H1 (cell line): Measurements from ENCODE around the gene DOK1. TPM values are rescaled to one million over a fixed set of nuclear protein-coding genes. Genes with fewer than 3 reads are reported as not detected.

ENCODE experiments used
- CTCF ChIA-PET: fragments of 300-600 bp; sonication (Branson Sonifier 250); formaldehyde crosslinking; loops from one replicate; lab custom pipeline; 2021; ENCODE audit not compliant: partially characterized antibody; lab: Charles Lee
- POLR2A ChIA-PET: fragments of 300-600 bp; sonication (Branson Sonifier 250); formaldehyde crosslinking; loops from one replicate; lab custom pipeline; 2021; ENCODE audit warnings: inconsistent platforms; ENCODE audit not compliant: partially characterized antibody; lab: Charles Lee
- DNase-seq, 2 experiments: peaks; one replicate each; pipeline versions ENCODE4 v3.0.0 to v3.0.0-alpha.2; 2010 to 2022; ENCODE audit warnings: low spot score in 2 of 2, low read depth in 1 of 2, mixed read lengths in 1 of 2
- FAIRE-seq: peaks from 2 replicates; lab custom pipeline; 2011; peaks lifted over from hg19 to GRCh38; lab: Jason Lieb, UNC
- H2AFZ ChIP-seq: 2 replicates; pipeline ENCODE4 v1.8.1; 2012; ENCODE audit warnings: low read length, inconsistent platforms
- H2AK5ac ChIP-seq: 2 replicates; pipeline ENCODE4 v1.6.1; 2013; ENCODE audit warnings: low read depth, low read length
- H2BK120ac ChIP-seq: replicated peaks from 2 replicates; pipeline ENCODE3; 2013; ENCODE audit warnings: low read depth, low read length, inconsistent platforms
- H2BK12ac ChIP-seq: 2 replicates; pipeline ENCODE4 v1.6.1; 2013; ENCODE audit warnings: low read depth, low read length
- H2BK15ac ChIP-seq: 2 replicates; pipeline ENCODE4 v1.6.1; 2013; ENCODE audit warnings: low read length
- H2BK20ac ChIP-seq: 2 replicates; pipeline ENCODE4 v1.6.1; 2013; ENCODE audit warnings: low read length
- H2BK5ac ChIP-seq: 2 replicates; pipeline ENCODE4 v1.6.1; 2013; ENCODE audit warnings: low read depth, low read length
- H3K14ac ChIP-seq: 2 replicates; pipeline ENCODE4 v1.6.1; 2013; ENCODE audit warnings: inconsistent platforms; ENCODE audit not compliant: insufficient read length
- H3K18ac ChIP-seq: 2 replicates; pipeline ENCODE4 v1.6.1; 2013; ENCODE audit warnings: low read length; ENCODE audit errors: extremely low read depth
- H3K23ac ChIP-seq: 2 replicates; pipeline ENCODE4 v1.6.1; 2013; ENCODE audit warnings: inconsistent platforms; ENCODE audit not compliant: insufficient read length
- H3K23me2 ChIP-seq: 2 replicates; pipeline ENCODE4 v1.6.1; 2013; ENCODE audit warnings: low read depth, low read length
- H3K27ac ChIP-seq: 2 replicates; pipeline ENCODE4 v1.6.1; 2011; ENCODE audit warnings: low read depth, low read length, inconsistent platforms
- H3K27me3 ChIP-seq, 4 experiments: replicated peaks in 1 of 4; 1 replicate in 1 of 4; 2 replicates in 3 of 4; pipeline versions ENCODE4 v1.6.1 to v1.8.1; 2011 to 2013; ENCODE audit warnings: low read length in 3 of 4, mild to moderate bottlenecking in 3 of 4, inconsistent platforms in 2 of 4, mixed read lengths in 2 of 4, moderate library complexity in 1 of 4; ENCODE audit not compliant: control insufficient read depth in 3 of 4, insufficient read depth in 3 of 4; ENCODE audit errors: extremely low read depth in 1 of 4
- H3K36me3 ChIP-seq, 4 experiments: 2 replicates each; pipeline versions ENCODE4 v1.6.1 to v1.8.1; 2011 to 2013; ENCODE audit warnings: mild to moderate bottlenecking in 4 of 4, low read length in 3 of 4, moderate library complexity in 2 of 4, control low read depth in 1 of 4, inconsistent platforms in 1 of 4; ENCODE audit not compliant: insufficient read depth in 4 of 4, control insufficient read depth in 2 of 4
- H3K4ac ChIP-seq: replicated peaks from 2 replicates; pipeline ENCODE3; 2013; ENCODE audit warnings: low read length, low read depth, mixed read lengths, inconsistent platforms; ENCODE audit not compliant: insufficient read length
- H3K4me1 ChIP-seq, 4 experiments: replicated peaks in 1 of 4; 1 replicate in 1 of 4; 2 replicates in 3 of 4; pipeline versions ENCODE4 v1.6.1 to v1.8.1; 2011 to 2013; ENCODE audit warnings: low read length in 3 of 4, inconsistent platforms in 2 of 4, mixed read lengths in 1 of 4; ENCODE audit not compliant: insufficient read depth in 4 of 4, control insufficient read depth in 3 of 4
- H3K4me2 ChIP-seq, 2 experiments: 2 replicates each; pipeline versions ENCODE4 v1.6.1 to v1.8.1; 2011 to 2013; ENCODE audit warnings: low read depth in 2 of 2, low read length in 2 of 2, control low read depth in 1 of 2, inconsistent platforms in 1 of 2, mild to moderate bottlenecking in 1 of 2; ENCODE audit not compliant: insufficient read depth in 1 of 2
- H3K4me3 ChIP-seq, 4 experiments: fragments of 200-600, 300-600 bp in 1 of 4; sonication (generic), shearing (Covaris generic), sonication (Bioruptor Twin) in 1 of 4; 2 replicates each; pipeline versions ENCODE4 v1.5.1 to v1.8.1; 2011 to 2016; ENCODE audit warnings: low read length in 4 of 4, low read depth in 3 of 4, control low read depth in 2 of 4, inconsistent platforms in 2 of 4, mild to moderate bottlenecking in 2 of 4, mixed read lengths in 1 of 4, moderate library complexity in 1 of 4; ENCODE audit not compliant: insufficient read depth in 2 of 4; ENCODE audit errors: extremely low read depth in 1 of 4
- H3K56ac ChIP-seq: replicated peaks from 2 replicates; pipeline ENCODE3; 2013; ENCODE audit warnings: low read depth, mild to moderate bottlenecking, mixed read lengths, low read length, inconsistent platforms; ENCODE audit not compliant: insufficient read length
- H3K79me1 ChIP-seq: 2 replicates; pipeline ENCODE4 v1.6.1; 2013; ENCODE audit warnings: low read depth, low read length, control low read depth
- H3K79me2 ChIP-seq, 2 experiments: 2 replicates each; pipeline versions ENCODE4 v1.6.1 to v1.8.1; 2012 to 2013; ENCODE audit warnings: low read length in 2 of 2, mild to moderate bottlenecking in 2 of 2, inconsistent platforms in 1 of 2; ENCODE audit not compliant: insufficient read depth in 2 of 2, control insufficient read depth in 1 of 2
- H3K9ac ChIP-seq, 4 experiments: replicated peaks in 1 of 4; 1 replicate in 1 of 4; 2 replicates in 3 of 4; pipeline versions ENCODE4 v1.6.1 to v1.8.1; 2011 to 2013; ENCODE audit warnings: low read depth in 3 of 4, low read length in 3 of 4, control low read depth in 2 of 4, mild to moderate bottlenecking in 2 of 4, moderate library complexity in 2 of 4, inconsistent platforms in 1 of 4; ENCODE audit errors: extremely low read depth in 1 of 4
- H3K9me3 ChIP-seq, 2 experiments: 2 replicates each; pipeline versions ENCODE4 v1.6.1 to v1.8.1; 2012 to 2013; ENCODE audit warnings: mild to moderate bottlenecking in 2 of 2, moderate library complexity in 2 of 2, control low read depth in 1 of 2, inconsistent platforms in 1 of 2, low read depth in 1 of 2, low read length in 1 of 2, mixed read lengths in 1 of 2; ENCODE audit not compliant: insufficient read depth in 2 of 2
- H4K20me1 ChIP-seq, 2 experiments: replicated peaks in 1 of 2; 2 replicates each; pipeline versions ENCODE3 to v1.8.1; 2011 to 2013; ENCODE audit warnings: inconsistent platforms in 2 of 2, low read length in 2 of 2, mild to moderate bottlenecking in 1 of 2; ENCODE audit not compliant: insufficient read depth in 2 of 2, control insufficient read depth in 1 of 2
- H4K5ac ChIP-seq: 2 replicates; pipeline ENCODE4 v1.6.1; 2013; ENCODE audit warnings: low read length, low read depth, mixed read lengths, inconsistent platforms; ENCODE audit not compliant: insufficient read length
- H4K8ac ChIP-seq: 2 replicates; pipeline ENCODE4 v1.8.0; 2013; ENCODE audit warnings: mild to moderate bottlenecking, moderate library complexity, low read length, inconsistent platforms; ENCODE audit not compliant: insufficient read depth; ENCODE audit errors: extremely low read depth
- H4K91ac ChIP-seq: replicated peaks from 2 replicates; pipeline ENCODE3; 2013; ENCODE audit warnings: low read length, mixed read lengths, inconsistent platforms; ENCODE audit not compliant: insufficient read length
- CBX8 ChIP-seq: fragments of 300-800, 300-1000 bp; sonication (generic); IDR thresholded peaks from 2 replicates; pipeline ENCODE4 v1.7.1; 2016; ENCODE audit warnings: low read depth, low read length, borderline replicate concordance
- CREB1 ChIP-seq: IDR thresholded peaks from 2 replicates; pipeline ENCODE4 v1.6.1; 2012; ENCODE audit warnings: inconsistent platforms
- KDM5A ChIP-seq: fragments of 200-600 bp; IDR thresholded peaks from 2 replicates; pipeline ENCODE4 v1.7.1; 2012; ENCODE audit warnings: mild to moderate bottlenecking, low read length, inconsistent platforms, mixed read lengths
- POLR2AphosphoS5 ChIP-seq: IDR thresholded peaks from 2 replicates; pipeline ENCODE4 v1.6.1; 2011; ENCODE audit warnings: low read depth, low read length
- SIRT6 ChIP-seq: IDR thresholded peaks from one replicate; pipeline ENCODE4 v1.7.1; 2012; ENCODE audit warnings: low read length, inconsistent platforms
- SIX5 ChIP-seq: IDR thresholded peaks from 2 replicates; pipeline ENCODE4 v1.6.1; 2011; ENCODE audit warnings: mild to moderate bottlenecking, low read depth, low read length
- WGBS, 2 experiments: shearing (Covaris generic) in 1 of 2; methylation state at CpG; one replicate each; pipeline versions ENCODE4 v1.1.6 to v1.1.7; 2013 to 2015; ENCODE audit warnings: low lambda C conversion rate in 2 of 2, mixed read lengths in 2 of 2, inconsistent platforms in 1 of 2, low coverage in 1 of 2, missing lambda C conversion rate in 1 of 2; ENCODE audit not compliant: insufficient replicate concordance in 2 of 2, insufficient coverage in 1 of 2, insufficient read length in 1 of 2; ENCODE audit errors: extremely low coverage in 1 of 2, missing lambda C conversion rate in 1 of 2; 5-methylcytosine and 5-hydroxymethylcytosine counted together
- long read RNA-seq, 2 experiments: library from RNA in 1 of 2; library from capped mRNA in 1 of 2; stranded (forward); transcript quantifications; one replicate each; pipeline ENCODE4 v2.0.0, GENCODE V29; 2021; ENCODE audit warnings: inconsistent platforms in 1 of 2
- polyA minus RNA-seq, 3 experiments: library from RNA; depleted of rRNA, polyadenylated mRNA; stranded (reverse); fragments of >200 nt; gene quantifications; 1 replicate in 2 of 3; 2 replicates in 1 of 3; pipeline ENCODE4 v1.2.3, GENCODE V29; 2011
- polyA plus RNA-seq, 7 experiments: library from polyadenylated mRNA; depleted of rRNA in 3 of 7; stranded (reverse) in 5 of 7; unstranded in 2 of 7; fragments of >200 nt in 5 of 7; fragments of 200-250 nt in 2 of 7; gene quantifications; 1 replicate in 5 of 7; 2 replicates in 1 of 7; 4 replicates in 1 of 7; pipeline versions ENCODE4 v1.2.1 to v1.2.3, GENCODE V29; 2011 to 2013; ENCODE audit warnings: missing spikeins in 2 of 7, mixed read lengths in 2 of 7
- total RNA-seq: library from RNA; stranded (reverse); fragmentation: NEBNext Ultra II Directional; extraction: Animal tissue kit (Norgen Biotek cat#: 25700); gene quantifications from 2 replicates; pipeline ENCODE4 v1.2.1, GENCODE V29; 2021
- TF ChIP-seq, protein P1 (sequence below): IDR thresholded peaks from 2 replicates; pipeline ENCODE4 v1.6.1; 2011; ENCODE audit warnings: low read depth, mild to moderate bottlenecking, low read length; ENCODE audit not compliant: insufficient read depth

The DOK1 gene
- total RNA-seq (11.4 and 14.3 TPM in 2 replicates), polyA plus RNA-seq (2011; rRNA removed) (11.0 and 16.5 TPM in 2 replicates), polyA minus RNA-seq (2011; rRNA and poly(A)+ RNA removed) (7.5 and 9.6 TPM in 2 replicates)
- polyA plus RNA-seq (2011; cell fraction: cytosol; rRNA removed), result 14.1 TPM
- 19.2 TPM for polyA plus RNA-seq (2011; cell fraction: nucleus; rRNA removed)
- 10.6 to 14.7 TPM (median 13.9 TPM) in 4 replicates for polyA plus RNA-seq (2012, experiment 1 of 2)
- 13.5 TPM for polyA plus RNA-seq (2012, experiment 2 of 2)
- 8.1 TPM for polyA plus RNA-seq (2013, experiment 1 of 2)
- polyA plus RNA-seq (2013, experiment 2 of 2), result 7.9 TPM
- 5.7 TPM for polyA minus RNA-seq (2011; cell fraction: cytosol; rRNA and poly(A)+ RNA removed)
- 11.0 TPM for polyA minus RNA-seq (2011; cell fraction: nucleus; rRNA and poly(A)+ RNA removed)
- long read RNA-seq, experiment 1, partial matches to known transcripts, result 1 of 3 reads
- long read RNA-seq, experiment 1, other reads (novel, unspliced or antisense), result 0 of 3 reads
- long read RNA-seq, experiment 2, partial matches to known transcripts, result 0 of 3 reads
- long read RNA-seq, experiment 2, other reads (novel, unspliced or antisense), result 3 of 3 reads

DNA sequence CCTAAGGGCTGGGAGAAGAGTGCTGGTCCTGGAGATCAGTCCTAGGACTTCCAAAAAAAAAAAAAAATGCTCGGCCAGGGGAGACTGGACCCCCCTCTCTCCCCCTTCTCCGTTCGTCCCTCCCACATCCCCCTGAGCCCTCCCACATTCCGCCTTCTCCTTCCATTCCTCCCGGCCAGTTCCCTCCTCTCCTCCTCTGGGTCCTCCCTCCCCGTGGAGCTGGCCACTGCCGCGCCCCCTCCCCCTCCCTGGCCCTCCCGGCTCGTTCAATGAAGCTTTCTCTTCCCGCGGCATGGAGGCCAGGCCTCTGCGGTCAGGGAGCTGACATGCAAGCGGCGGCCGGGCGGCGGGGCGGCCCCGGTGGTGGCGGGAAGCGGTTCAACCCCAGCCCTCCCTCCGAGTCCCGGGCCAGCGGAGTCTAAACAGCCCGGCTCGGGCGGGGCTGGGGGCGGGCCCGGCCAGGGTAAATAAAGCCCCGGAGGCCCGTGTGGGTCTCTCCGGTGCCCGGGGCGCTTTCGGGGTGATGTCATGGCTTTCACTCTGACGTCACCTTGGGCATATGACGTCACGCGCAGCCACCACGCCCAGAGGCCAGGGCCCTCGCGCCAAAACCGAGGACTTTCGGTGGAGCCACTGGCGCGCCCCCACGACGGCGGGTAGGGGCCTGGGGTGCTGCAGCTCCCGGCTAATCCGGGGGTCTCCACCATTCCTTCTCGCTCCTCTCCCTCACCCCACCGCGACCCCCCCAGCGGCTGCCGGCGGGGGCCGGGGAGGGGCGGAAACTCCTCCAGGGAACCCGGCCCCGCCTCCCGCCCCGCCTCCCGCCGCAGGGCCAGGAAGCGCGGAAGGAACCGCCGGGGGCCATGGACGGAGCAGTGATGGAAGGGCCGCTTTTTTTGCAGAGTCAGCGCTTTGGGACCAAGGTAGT, at the start of gene DOK1, which contains the start of gene LOXL3:
TSS of gene DOK1 (plus strand) at position 829 of the 928 bp plus-strand sequence. CDS start at position 864, 35 bp downstream.
TSS of gene LOXL3 (minus strand) at position 51 of the 928 bp plus-strand sequence. CDS start 1,308 bp downstream, outside the sequence.
- H3K23ac ChIP-seq, result no peak within 1 kb of the TSS
- H2AFZ ChIP-seq, result peak within 1 kb of the TSS; percentile 84
- peak within 1 kb of the TSS; percentile 94 for H4K8ac ChIP-seq
- peak within 1 kb of the TSS; percentile 41 for H2BK120ac ChIP-seq
- 0 out of 2 replicates have a peak within 1 kb of the TSS, but pooled peaks have one; percentile 11 for H3K27ac ChIP-seq
- no peak for FAIRE-seq
- H3K4me1 ChIP-seq, result peaks cover 4 to 14% (median 8%) of the 10 kb centered on the region in 4 experiments
- H3K14ac ChIP-seq, result peak within 1 kb of the TSS; percentile 53
- H3K23me2 ChIP-seq, result peaks cover 22% of the 10 kb centered on the region
- H3K56ac ChIP-seq, result peak within 1 kb of the TSS; percentile 56
- H2AK5ac ChIP-seq, result no peak within 1 kb of the TSS
- peak in 1 of 2 experiments; percentile 95 for DNase-seq
- peaks cover 4 to 56% (median 39%) of the 10 kb centered on the region in 4 experiments for H3K27me3 ChIP-seq
- ChIA-PET POLR2A (interaction anchor here (0.6 to 2.6 kb wide), 13 partner anchors 16 to 281 kb away, joined by 3 to 16 read pairs (median 4); partner anchors contain the start of genes AUP1, CCDC142, HTRA2 and PCGF1), CTCF (interaction anchor here (0.7 to 2.3 kb wide), 4 partner anchors 18 to 71 kb away, joined by 3 to 10 read pairs (median 4); partner anchors contain the start of genes CCDC142 and TTC31)
- peak within 1 kb of the TSS; percentile 83 to 94 (median 90) for H3K4me3 ChIP-seq
- no peak within 1 kb of the TSS for H4K91ac ChIP-seq
- no peaks in the 10 kb centered on the region; the same call in 1 of the 2 replicates for H3K79me1 ChIP-seq
- H4K20me1 ChIP-seq, result peaks cover 2 to 4% of the 10 kb centered on the region in 2 experiments
- H3K79me2 ChIP-seq, result no peaks in the 10 kb centered on the region
- peak within 1 kb of the TSS; percentile 53; the same call in 1 of the 2 replicates for H2BK15ac ChIP-seq
- peak within 1 kb of the TSS; percentile 9; the same call in 1 of the 2 replicates for H2BK20ac ChIP-seq
- peak within 1 kb of the TSS; percentile 70 for H4K5ac ChIP-seq
- H3K18ac ChIP-seq, result peak within 1 kb of the TSS; percentile 87
- 0% methylated on average over 46 of the region's 73 CpGs; no CpG with 5 or more reads in 1 of the 2 experiments for WGBS, 2 experiments
- peak within 1 kb of the TSS; percentile 79; the same call in 1 of the 2 replicates for H2BK5ac ChIP-seq
- H3K9ac ChIP-seq, result peak within 1 kb of the TSS; percentile 49 to 77 (median 58); a peak in 6 of 7 replicates
- H2BK12ac ChIP-seq, result peak within 1 kb of the TSS; percentile 80
- H3K4me2 ChIP-seq, result peak within 1 kb of the TSS; percentile 93 to 94
- H3K9me3 ChIP-seq, result no peaks in the 10 kb centered on the region
- peaks cover 0 to 3% (median 0%) of the 10 kb centered on the region in 4 experiments; a peak in 1 of 8 replicates for H3K36me3 ChIP-seq
- no peak within 1 kb of the TSS for H3K4ac ChIP-seq
- TF ChIP-seq POLR2AphosphoS5, result peak; percentile 31
- TF ChIP-seq, protein P1, sequence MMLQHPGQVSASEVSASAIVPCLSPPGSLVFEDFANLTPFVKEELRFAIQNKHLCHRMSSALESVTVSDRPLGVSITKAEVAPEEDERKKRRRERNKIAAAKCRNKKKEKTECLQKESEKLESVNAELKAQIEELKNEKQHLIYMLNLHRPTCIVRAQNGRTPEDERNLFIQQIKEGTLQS, result no peak
- no peak for TF ChIP-seq SIX5
- TF ChIP-seq SIRT6, result no peak
- no peak for TF ChIP-seq CBX8
- TF ChIP-seq CREB1, result peak; percentile 100
- TF ChIP-seq KDM5A, result no peak
